Endodermal cell (in vitro differentiated cells): ENCODE data around the gene OPCML. TPM values are rescaled to one million over a fixed set of nuclear protein-coding genes. Genes with fewer than 3 reads are reported as not detected.

Experiments used
- DNase-seq: peaks from one replicate; pipeline ENCODE4 v3.0.0-alpha.2; 2017
- H3K27ac ChIP-seq: 2 replicates; pipeline ENCODE4 v1.5.1; 2013; ENCODE audit warnings: mild to moderate bottlenecking, low read depth, low read length, moderate library complexity
- H3K27me3 ChIP-seq: 2 replicates; pipeline ENCODE4 v1.6.1; 2013; ENCODE audit warnings: mild to moderate bottlenecking, low read length, moderate library complexity; ENCODE audit not compliant: insufficient read depth, control insufficient read depth, poor library complexity, severe bottlenecking
- H3K36me3 ChIP-seq: 2 replicates; pipeline ENCODE4 v1.7.0; 2013; ENCODE audit warnings: mild to moderate bottlenecking, low read length, moderate library complexity; ENCODE audit not compliant: control insufficient read depth, insufficient read depth
- H3K4me1 ChIP-seq: one replicate; pipeline ENCODE4 v1.7.0; 2013; ENCODE audit warnings: low read length; ENCODE audit not compliant: control insufficient read depth, insufficient read depth
- H3K4me3 ChIP-seq: 2 replicates; pipeline ENCODE4 v1.5.1; 2013; ENCODE audit warnings: mild to moderate bottlenecking, low read length, moderate library complexity
- H3K9ac ChIP-seq: 2 replicates; pipeline ENCODE4 v1.6.1; 2013; ENCODE audit warnings: mild to moderate bottlenecking, low read length, moderate library complexity; ENCODE audit not compliant: poor library complexity, severe bottlenecking; ENCODE audit errors: extremely low read depth
- H3K9me3 ChIP-seq: 2 replicates; pipeline ENCODE4 v1.6.1; 2013; ENCODE audit warnings: mild to moderate bottlenecking, low read length, moderate library complexity; ENCODE audit not compliant: control insufficient read depth
- H3K27ac Mint-ChIP-seq: 2 replicates; pipeline ENCODE4 v1.8.0; 2020; ENCODE audit warnings: mixed read lengths
- H3K27me3 Mint-ChIP-seq: 2 replicates; pipeline ENCODE4 v1.8.0; 2021; ENCODE audit warnings: mild to moderate bottlenecking, mixed read lengths; ENCODE audit not compliant: insufficient read depth
- H3K36me3 Mint-ChIP-seq: 2 replicates; pipeline ENCODE4 v1.8.0; 2020; ENCODE audit warnings: low read depth, mixed read lengths
- H3K4me1 Mint-ChIP-seq: 2 replicates; pipeline ENCODE4 v1.8.0; 2020; ENCODE audit warnings: mixed read lengths
- H3K4me3 Mint-ChIP-seq: 2 replicates; pipeline ENCODE4 v1.8.0; 2020; ENCODE audit warnings: mild to moderate bottlenecking, moderate library complexity, mixed read lengths
- H3K9me3 Mint-ChIP-seq: 2 replicates; pipeline ENCODE4 v1.8.0; 2020; ENCODE audit warnings: mild to moderate bottlenecking, mixed read lengths
- CTCF ChIP-seq: fragments of 200-600 bp; sonication (generic); conservative IDR thresholded peaks from 2 replicates; pipeline ENCODE4 v1.5.0; 2021; ENCODE audit warnings: antibody characterized with exemption, mild to moderate bottlenecking
- WGBS, 2 experiments: methylation state at CpG; one replicate each; pipeline versions ENCODE4 v1.1.5 to v1.1.7; 2013; ENCODE audit warnings: missing lambda C conversion rate in 2 of 2, mixed read lengths in 1 of 2; ENCODE audit not compliant: insufficient coverage in 1 of 2, insufficient read length in 1 of 2; 5-methylcytosine and 5-hydroxymethylcytosine counted together
- total RNA-seq, 2 donors: library from RNA; stranded (reverse); fragmentation: NEBNext Ultra II Directional in 1 of 2; extraction: Animal tissue kit (Norgen Biotek cat#: 25700) in 1 of 2; gene quantifications; 2 replicates in 1 of 2; 3 replicates in 1 of 2; pipeline ENCODE4 v1.2.1, GENCODE V29; 2021

The OPCML gene
- total RNA-seq, 2 donors from 2014 or later, result 0.49 to 0.86 TPM

GRCh38 chr11:133133050-133133449, 399.3 kb downstream of the OPCML start:
- H3K36me3 Mint-ChIP-seq, result no peaks in the 10 kb centered on the region
- H3K4me1 ChIP-seq, result no peaks in the 10 kb centered on the region
- H3K9me3 ChIP-seq, result no peaks in the 10 kb centered on the region
- H3K9ac ChIP-seq, result no peak overlapping the region
- H3K27me3 ChIP-seq, result no peaks in the 10 kb centered on the region
- peaks cover 2% of the 10 kb centered on the region for H3K4me1 Mint-ChIP-seq
- no peak overlapping the region for H3K4me3 Mint-ChIP-seq
- 90 to 91% methylated on average over 2 to 3 of the region's 3 CpGs for WGBS, 2 experiments
- H3K4me3 ChIP-seq, result no peak overlapping the region
- no peak for TF ChIP-seq CTCF
- DNase-seq, result no peak
- no peaks in the 10 kb centered on the region for H3K36me3 ChIP-seq
- H3K9me3 Mint-ChIP-seq, result no peaks in the 10 kb centered on the region
- H3K27ac ChIP-seq, result no peak overlapping the region
- peaks cover 7% of the 10 kb centered on the region for H3K27me3 Mint-ChIP-seq
- H3K27ac Mint-ChIP-seq, result no peak overlapping the region

GRCh38 chr11:133127741-133128140, 404.6 kb downstream of the OPCML start:
- no peaks in the 10 kb centered on the region for H3K27me3 ChIP-seq
- no peak overlapping the region for H3K27ac ChIP-seq
- no peaks in the 10 kb centered on the region for H3K9me3 Mint-ChIP-seq
- H3K27ac Mint-ChIP-seq, result no peak overlapping the region
- DNase-seq, result no peak
- no peak overlapping the region for H3K4me3 ChIP-seq
- no peaks in the 10 kb centered on the region for H3K36me3 ChIP-seq
- peaks cover 12% of the 10 kb centered on the region for H3K27me3 Mint-ChIP-seq
- TF ChIP-seq CTCF, result no peak
- H3K4me1 Mint-ChIP-seq, result no peaks in the 10 kb centered on the region
- H3K36me3 Mint-ChIP-seq, result no peaks in the 10 kb centered on the region
- H3K9ac ChIP-seq, result no peak overlapping the region
- no peaks in the 10 kb centered on the region for H3K4me1 ChIP-seq
- H3K9me3 ChIP-seq, result no peaks in the 10 kb centered on the region
- WGBS, 2 experiments, result 91 to 100% methylated on average over 1 to 7 of the region's 7 CpGs
- H3K4me3 Mint-ChIP-seq, result no peak overlapping the region

- H3K27me3 Mint-ChIP-seq, result peaks cover 12% of the 10 kb centered on the region
- Histone ChIP-seq H3K9me3 (no peaks in the 10 kb centered on the region), H3K27me3 (no peaks in the 10 kb centered on the region), H3K27ac (no peak overlapping the region), H3K4me1 (peaks cover 2% of the 10 kb centered on the region), H3K36me3 (no peaks in the 10 kb centered on the region), H3K9ac (no peak overlapping the region), H3K4me3 (no peak overlapping the region)
- no peak overlapping the region for H3K27ac Mint-ChIP-seq
- no peaks in the 10 kb centered on the region for H3K9me3 Mint-ChIP-seq
- H3K4me3 Mint-ChIP-seq, result no peak overlapping the region
- 97 to 100% methylated on average over 2 to 4 of the region's 4 CpGs for WGBS, 2 experiments
- peaks cover 5% of the 10 kb centered on the region for H3K4me1 Mint-ChIP-seq
- no peak for DNase-seq
- H3K36me3 Mint-ChIP-seq, result no peaks in the 10 kb centered on the region
- TF ChIP-seq CTCF, result no peak
Measured at GRCh38 chr11:133123796-133124195, 408.5 kb downstream of the OPCML start.
